A549 (cell line): Measurements from ENCODE around the gene RNF8.
A peak's percentile ranks its signal among the peaks of the same experiment; 100 is the strongest.

ENCODE experiments used
- CEBPB ChIP-seq, 2 experiments: fragments of >200 bp in 1 of 2; sonication (Bioruptor Twin) in 1 of 2; formaldehyde crosslinking in 1 of 2; IDR thresholded peaks; 2 replicates each; pipeline ENCODE4 v1.6.1; 2012 to 2016
- HEYL ChIP-seq: fragments of 250-450 bp; sonication (Bioruptor Pico); IDR thresholded peaks from 2 replicates; pipeline ENCODE4 v1.8.0; 2021; ENCODE audit warnings: mild to moderate bottlenecking, moderate library complexity
- JUNB ChIP-seq: fragments of >200 bp; sonication (Bioruptor Twin); formaldehyde crosslinking; IDR thresholded peaks from 2 replicates; pipeline ENCODE4 v1.6.1; 2016
- KDM1A ChIP-seq: fragments of 200-600 bp; sonication (generic); IDR thresholded peaks from 2 replicates; pipeline ENCODE4 v1.6.1; 2016; ENCODE audit warnings: low read depth, mild to moderate bottlenecking
- POLR2A ChIP-seq: IDR thresholded peaks from 2 replicates; pipeline ENCODE4 v1.6.1; 2012; ENCODE audit warnings: mild to moderate bottlenecking, low read length
- RARB ChIP-seq: fragments of 250-450 bp; sonication (Bioruptor Pico); IDR thresholded peaks from 2 replicates; pipeline ENCODE4 v1.8.0; 2021; ENCODE audit warnings: mild to moderate bottlenecking, moderate library complexity
- RNF2 ChIP-seq: fragments of 200-600 bp; sonication (generic); IDR thresholded peaks from 2 replicates; pipeline ENCODE4 v1.6.1; 2016; ENCODE audit warnings: low read depth, mild to moderate bottlenecking, antibody characterized with exemption, moderate library complexity, borderline replicate concordance
- SMC3 ChIP-seq: fragments of >200 bp; sonication (Bioruptor Twin); formaldehyde crosslinking; IDR thresholded peaks from 3 replicates; pipeline ENCODE4 v1.6.1; 2018; ENCODE audit warnings: inconsistent platforms
- USF2 ChIP-seq: fragments of 450-650 bp; IDR thresholded peaks from 2 replicates; pipeline ENCODE4 v1.6.1; 2014; ENCODE audit warnings: antibody characterized with exemption
- TF ChIP-seq, protein P1 (sequence below): fragments of >200 bp; sonication (Bioruptor Twin); formaldehyde crosslinking; IDR thresholded peaks from 3 replicates; pipeline ENCODE4 v1.5.1; 2016
- TF ChIP-seq, protein P2 (sequence below): fragments of 200-600 bp; sonication (generic); IDR thresholded peaks from 2 replicates; pipeline ENCODE4 v1.6.1; 2016; ENCODE audit warnings: antibody characterized with exemption, mild to moderate bottlenecking, moderate library complexity

DNA sequence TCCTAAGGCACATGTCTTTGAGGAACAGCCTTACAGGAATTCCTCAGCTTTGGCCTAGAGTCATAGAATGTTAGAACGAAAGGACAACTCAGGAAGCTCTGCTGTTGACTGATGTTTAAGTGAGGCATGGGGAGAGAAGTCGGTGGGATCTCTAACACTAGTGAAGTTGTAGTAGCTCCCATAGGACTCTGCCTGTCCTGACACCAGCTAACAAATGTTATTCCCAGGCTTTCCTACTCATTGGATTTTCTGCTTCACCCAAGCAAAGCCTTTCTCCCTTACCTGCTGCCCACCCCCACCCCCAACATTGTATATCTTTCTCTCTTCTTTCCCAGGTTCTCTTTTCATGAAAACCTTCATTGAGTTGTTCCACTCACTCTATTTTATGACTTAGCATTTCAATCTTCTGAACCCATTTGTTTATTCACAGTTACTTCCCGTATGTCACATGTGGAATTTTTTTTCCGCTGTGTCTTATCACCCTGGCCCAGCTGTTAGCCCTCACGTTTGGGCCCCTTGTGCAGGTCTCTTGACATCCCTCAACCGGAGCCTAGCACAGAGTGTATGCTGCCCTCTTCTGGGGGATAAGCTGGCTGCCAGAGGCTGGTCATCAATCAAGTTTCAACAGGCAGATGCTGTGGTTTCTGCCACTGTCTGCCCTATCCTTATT, 39.2 kb upstream of the RNF8 start:
- TF ChIP-seq, protein P1, sequence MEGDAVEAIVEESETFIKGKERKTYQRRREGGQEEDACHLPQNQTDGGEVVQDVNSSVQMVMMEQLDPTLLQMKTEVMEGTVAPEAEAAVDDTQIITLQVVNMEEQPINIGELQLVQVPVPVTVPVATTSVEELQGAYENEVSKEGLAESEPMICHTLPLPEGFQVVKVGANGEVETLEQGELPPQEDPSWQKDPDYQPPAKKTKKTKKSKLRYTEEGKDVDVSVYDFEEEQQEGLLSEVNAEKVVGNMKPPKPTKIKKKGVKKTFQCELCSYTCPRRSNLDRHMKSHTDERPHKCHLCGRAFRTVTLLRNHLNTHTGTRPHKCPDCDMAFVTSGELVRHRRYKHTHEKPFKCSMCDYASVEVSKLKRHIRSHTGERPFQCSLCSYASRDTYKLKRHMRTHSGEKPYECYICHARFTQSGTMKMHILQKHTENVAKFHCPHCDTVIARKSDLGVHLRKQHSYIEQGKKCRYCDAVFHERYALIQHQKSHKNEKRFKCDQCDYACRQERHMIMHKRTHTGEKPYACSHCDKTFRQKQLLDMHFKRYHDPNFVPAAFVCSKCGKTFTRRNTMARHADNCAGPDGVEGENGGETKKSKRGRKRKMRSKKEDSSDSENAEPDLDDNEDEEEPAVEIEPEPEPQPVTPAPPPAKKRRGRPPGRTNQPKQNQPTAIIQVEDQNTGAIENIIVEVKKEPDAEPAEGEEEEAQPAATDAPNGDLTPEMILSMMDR = peak; percentile 48
- TF ChIP-seq CEBPB (IDR thresholded peaks at IDR 0.05) = no peak
- no peak for TF ChIP-seq JUNB
- no peak for TF ChIP-seq KDM1A
- TF ChIP-seq RARB (CRISPR knock-in tag) = no peak
- no peak for TF ChIP-seq RNF2
- no peak for TF ChIP-seq HEYL
- TF ChIP-seq SMC3 = no peak
- TF ChIP-seq POLR2A = no peak
- TF ChIP-seq USF2 = no peak
- TF ChIP-seq, protein P2, sequence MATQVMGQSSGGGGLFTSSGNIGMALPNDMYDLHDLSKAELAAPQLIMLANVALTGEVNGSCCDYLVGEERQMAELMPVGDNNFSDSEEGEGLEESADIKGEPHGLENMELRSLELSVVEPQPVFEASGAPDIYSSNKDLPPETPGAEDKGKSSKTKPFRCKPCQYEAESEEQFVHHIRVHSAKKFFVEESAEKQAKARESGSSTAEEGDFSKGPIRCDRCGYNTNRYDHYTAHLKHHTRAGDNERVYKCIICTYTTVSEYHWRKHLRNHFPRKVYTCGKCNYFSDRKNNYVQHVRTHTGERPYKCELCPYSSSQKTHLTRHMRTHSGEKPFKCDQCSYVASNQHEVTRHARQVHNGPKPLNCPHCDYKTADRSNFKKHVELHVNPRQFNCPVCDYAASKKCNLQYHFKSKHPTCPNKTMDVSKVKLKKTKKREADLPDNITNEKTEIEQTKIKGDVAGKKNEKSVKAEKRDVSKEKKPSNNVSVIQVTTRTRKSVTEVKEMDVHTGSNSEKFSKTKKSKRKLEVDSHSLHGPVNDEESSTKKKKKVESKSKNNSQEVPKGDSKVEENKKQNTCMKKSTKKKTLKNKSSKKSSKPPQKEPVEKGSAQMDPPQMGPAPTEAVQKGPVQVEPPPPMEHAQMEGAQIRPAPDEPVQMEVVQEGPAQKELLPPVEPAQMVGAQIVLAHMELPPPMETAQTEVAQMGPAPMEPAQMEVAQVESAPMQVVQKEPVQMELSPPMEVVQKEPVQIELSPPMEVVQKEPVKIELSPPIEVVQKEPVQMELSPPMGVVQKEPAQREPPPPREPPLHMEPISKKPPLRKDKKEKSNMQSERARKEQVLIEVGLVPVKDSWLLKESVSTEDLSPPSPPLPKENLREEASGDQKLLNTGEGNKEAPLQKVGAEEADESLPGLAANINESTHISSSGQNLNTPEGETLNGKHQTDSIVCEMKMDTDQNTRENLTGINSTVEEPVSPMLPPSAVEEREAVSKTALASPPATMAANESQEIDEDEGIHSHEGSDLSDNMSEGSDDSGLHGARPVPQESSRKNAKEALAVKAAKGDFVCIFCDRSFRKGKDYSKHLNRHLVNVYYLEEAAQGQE = no peak
